ENCODE data around the gene PABPC1L.
A peak's percentile ranks its signal among the peaks of the same experiment; 100 is the strongest.

DNA sequence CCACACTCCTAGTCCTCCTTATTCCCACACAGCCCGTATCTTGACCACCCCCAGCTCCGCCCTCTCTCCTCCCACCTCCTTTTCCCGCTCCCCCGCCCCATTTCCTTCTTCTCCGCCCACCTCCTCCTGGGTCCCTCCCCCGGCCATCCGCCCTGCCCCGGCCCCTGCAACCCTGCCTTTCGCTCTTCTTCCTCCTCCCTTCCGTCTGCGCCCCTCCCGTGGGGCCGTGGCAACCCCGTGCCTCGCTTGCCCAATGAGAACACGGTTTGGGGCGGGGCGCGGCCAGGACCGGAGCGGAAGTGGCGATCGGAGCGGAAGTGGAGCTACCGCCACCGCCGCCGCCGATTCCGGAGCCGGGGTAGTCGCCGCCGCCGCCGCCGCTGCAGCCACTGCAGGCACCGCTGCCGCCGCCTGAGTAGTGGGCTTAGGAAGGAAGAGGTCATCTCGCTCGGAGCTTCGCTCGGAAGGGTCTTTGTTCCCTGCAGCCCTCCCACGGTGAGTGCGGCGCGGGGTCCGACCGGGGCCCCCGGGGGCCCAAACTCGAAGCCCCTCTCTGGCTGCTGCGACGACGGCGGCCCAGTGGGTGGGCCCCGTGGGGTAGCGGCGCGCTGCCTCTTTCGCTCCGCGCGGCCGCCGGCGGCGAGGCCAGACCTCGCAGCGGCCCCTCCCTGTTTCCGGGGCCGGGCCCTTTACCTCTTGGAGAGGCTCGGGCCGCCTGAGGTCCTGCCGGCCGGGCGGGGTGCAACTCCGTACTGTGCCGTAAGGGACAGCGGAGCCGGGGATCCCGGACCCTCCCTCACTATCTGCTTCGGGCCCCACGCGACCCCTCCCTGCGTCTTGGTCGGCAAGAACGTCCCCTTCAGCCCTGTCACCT is 24.2 kb upstream of the PABPC1L start, which contains the start of gene YWHAB:
- TF ChIP-seq EP300 (IDR thresholded peaks at IDR 0.05; ENCODE audit: low read depth) (no peak), CTCF (IDR thresholded peaks at IDR 0.05) (peak; percentile 26 to 69 (median 27)), POLR2A (IDR thresholded peaks at IDR 0.05) (peak; percentile 90)

Measured in transverse colon (tissue), 3 donors.